Mesenchymal stem cell (in vitro differentiated cells and primary cell): ENCODE measurements around the gene IL23A.

Experiments used
- DNase-seq: peaks from one replicate; pipeline ENCODE4 v3.0.0-alpha.2; 2013
- H2AFZ ChIP-seq: one replicate; pipeline ENCODE4 v1.6.1; 2013; ENCODE audit warnings: low read depth, mild to moderate bottlenecking, control low read depth, inconsistent platforms, low read length, moderate library complexity
- H2AK5ac ChIP-seq: 2 replicates; pipeline ENCODE4 v1.6.1; 2013; ENCODE audit warnings: low read length, moderate library complexity, mild to moderate bottlenecking, inconsistent platforms; ENCODE audit not compliant: severe bottlenecking
- H2BK120ac ChIP-seq: one replicate; pipeline ENCODE4 v1.6.1; 2013; ENCODE audit warnings: low read depth, mild to moderate bottlenecking, inconsistent platforms, low read length, moderate library complexity
- H2BK12ac ChIP-seq, 2 experiments: one replicate each; pipeline ENCODE4 v1.6.1; 2013; ENCODE audit warnings: inconsistent platforms in 2 of 2, low read length in 2 of 2, mild to moderate bottlenecking in 2 of 2, moderate library complexity in 2 of 2, control low read depth in 1 of 2
- H2BK15ac ChIP-seq: one replicate; pipeline ENCODE4 v1.6.1; 2013; ENCODE audit warnings: mild to moderate bottlenecking, low read depth, inconsistent platforms; ENCODE audit not compliant: poor library complexity, severe bottlenecking
- H2BK5ac ChIP-seq: 2 replicates; pipeline ENCODE4 v1.6.1; 2013; ENCODE audit warnings: low read depth, mild to moderate bottlenecking, low read length, control low read depth, inconsistent platforms; ENCODE audit not compliant: poor library complexity, severe bottlenecking
- H3K14ac ChIP-seq, 2 experiments: one replicate each; pipeline ENCODE4 v1.6.1; 2013; ENCODE audit warnings: inconsistent platforms in 2 of 2, low read length in 2 of 2, control low read depth in 1 of 2, mild to moderate bottlenecking in 1 of 2, moderate library complexity in 1 of 2
- H3K18ac ChIP-seq, 2 experiments: one replicate each; pipeline ENCODE4 v1.6.1; 2013; ENCODE audit warnings: inconsistent platforms in 2 of 2, low read length in 2 of 2, control low read depth in 1 of 2, low read depth in 1 of 2, mild to moderate bottlenecking in 1 of 2
- H3K23ac ChIP-seq, 2 experiments: one replicate each; pipeline ENCODE4 v1.6.1; 2013; ENCODE audit warnings: inconsistent platforms in 2 of 2, low read length in 2 of 2, mild to moderate bottlenecking in 2 of 2, moderate library complexity in 2 of 2, control low read depth in 1 of 2
- H3K27ac ChIP-seq: 2 replicates; pipeline ENCODE4 v1.5.1; 2013; ENCODE audit warnings: mild to moderate bottlenecking, moderate library complexity, low read length, control low read depth, inconsistent platforms; ENCODE audit not compliant: poor library complexity, severe bottlenecking
- H3K27me3 ChIP-seq, 2 experiments: 2 replicates each; pipeline versions ENCODE4 v1.6.1 to v1.7.0; 2013; ENCODE audit warnings: low read length in 2 of 2, mild to moderate bottlenecking in 2 of 2, moderate library complexity in 2 of 2, control low read depth in 1 of 2, inconsistent platforms in 1 of 2; ENCODE audit not compliant: control insufficient read depth in 1 of 2, insufficient read depth in 1 of 2
- H3K36me3 ChIP-seq, 2 experiments: 2 replicates each; pipeline versions ENCODE4 v1.6.1 to v1.7.0; 2013; ENCODE audit warnings: low read length in 2 of 2, control low read depth in 1 of 2, inconsistent platforms in 1 of 2, low read depth in 1 of 2, mild to moderate bottlenecking in 1 of 2; ENCODE audit not compliant: insufficient read depth in 2 of 2, control insufficient read depth in 1 of 2
- H3K4ac ChIP-seq, 2 experiments: one replicate each; pipeline ENCODE4 v1.6.1; 2013; ENCODE audit warnings: inconsistent platforms in 2 of 2, low read length in 2 of 2, mild to moderate bottlenecking in 2 of 2, moderate library complexity in 2 of 2, control low read depth in 1 of 2, low read depth in 1 of 2
- H3K4me1 ChIP-seq: 2 replicates; pipeline ENCODE4 v1.6.1; 2013; ENCODE audit warnings: low read depth, low read length, control low read depth; ENCODE audit not compliant: control insufficient read depth, insufficient read depth
- H3K4me2 ChIP-seq: 2 replicates; pipeline ENCODE4 v1.6.1; 2013; ENCODE audit warnings: low read length, mild to moderate bottlenecking, inconsistent platforms; ENCODE audit not compliant: poor library complexity, severe bottlenecking
- H3K4me3 ChIP-seq, 2 experiments: 2 replicates each; pipeline versions ENCODE4 v1.5.1 to v1.7.0; 2013; ENCODE audit warnings: low read length in 2 of 2, mild to moderate bottlenecking in 2 of 2, control low read depth in 1 of 2, low read depth in 1 of 2; ENCODE audit not compliant: insufficient read depth in 1 of 2
- H3K79me1 ChIP-seq: replicated peaks from 2 replicates; pipeline ENCODE4 v1.6.1; 2013; ENCODE audit warnings: mild to moderate bottlenecking, control low read depth, low read length, inconsistent platforms; ENCODE audit not compliant: poor library complexity, severe bottlenecking
- H3K9ac ChIP-seq: 2 replicates; pipeline ENCODE4 v1.7.0; 2013; ENCODE audit warnings: mild to moderate bottlenecking, low read length, moderate library complexity
- H3K9me3 ChIP-seq: 2 replicates; pipeline ENCODE4 v1.7.0; 2013; ENCODE audit warnings: mild to moderate bottlenecking, low read length; ENCODE audit not compliant: control insufficient read depth
- H4K8ac ChIP-seq: one replicate; pipeline ENCODE4 v1.6.1; 2013; ENCODE audit warnings: inconsistent platforms, mild to moderate bottlenecking, low read length, moderate library complexity
- H4K91ac ChIP-seq: one replicate; pipeline ENCODE4 v1.6.1; 2013; ENCODE audit warnings: mild to moderate bottlenecking, low read length, inconsistent platforms
- WGBS: methylation state at CpG from one replicate; pipeline ENCODE4 v1.1.7; 2013; ENCODE audit warnings: mixed read lengths; 5-methylcytosine and 5-hydroxymethylcytosine counted together

The IL23A gene

DNA sequence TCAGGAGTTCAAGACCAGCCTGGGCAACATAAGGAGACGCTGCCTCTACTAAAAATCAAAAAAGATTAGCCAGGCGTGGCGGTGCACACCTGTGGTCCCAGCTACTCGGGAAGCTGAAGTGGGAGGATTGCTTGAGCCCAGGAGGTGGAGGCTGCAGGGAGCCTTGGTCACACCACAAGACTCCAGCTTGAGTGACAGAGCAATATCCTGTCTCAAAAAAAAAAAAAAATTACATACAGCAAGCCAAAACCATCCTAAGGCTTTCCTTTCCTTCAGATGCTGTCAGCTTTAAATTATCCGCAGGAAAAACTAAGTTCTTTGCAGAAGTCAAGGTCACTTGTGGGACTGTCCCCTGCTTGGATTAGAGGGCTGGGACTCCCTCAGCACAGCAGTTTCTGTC is 39.9 kb upstream of the IL23A start:
- H2BK120ac ChIP-seq = no peak overlapping the region
- no peak overlapping the region for H2BK15ac ChIP-seq
- H3K18ac ChIP-seq = no peak overlapping the region
- H3K79me1 ChIP-seq = peaks cover 6% of the 10 kb centered on the region
- WGBS = 93% methylated on average over 5 of the region's 5 CpGs
- H3K36me3 ChIP-seq = peaks cover 15 to 22% of the 10 kb centered on the region in 2 experiments
- H2BK12ac ChIP-seq = no peak overlapping the region
- H3K4me1 ChIP-seq = peaks cover 14% of the 10 kb centered on the region
- H3K9me3 ChIP-seq = no peaks in the 10 kb centered on the region
- no peak overlapping the region for H3K23ac ChIP-seq
- no peak overlapping the region for H3K27ac ChIP-seq
- H2AK5ac ChIP-seq = no peak overlapping the region
- no peak overlapping the region for H2BK5ac ChIP-seq
- H4K91ac ChIP-seq = no peak overlapping the region
- no peak overlapping the region for H2AFZ ChIP-seq
- H3K27me3 ChIP-seq = no peaks in the 10 kb centered on the region
- H3K4ac ChIP-seq = no peak overlapping the region
- peak overlapping the region; percentile 61 for H3K4me2 ChIP-seq
- DNase-seq = no peak
- peak overlapping the region; percentile 91 for H3K9ac ChIP-seq
- H3K4me3 ChIP-seq = peak overlapping the region in 1 of 2 experiments; percentile 95
- H4K8ac ChIP-seq = no peak overlapping the region
- no peak overlapping the region for H3K14ac ChIP-seq

DNA sequence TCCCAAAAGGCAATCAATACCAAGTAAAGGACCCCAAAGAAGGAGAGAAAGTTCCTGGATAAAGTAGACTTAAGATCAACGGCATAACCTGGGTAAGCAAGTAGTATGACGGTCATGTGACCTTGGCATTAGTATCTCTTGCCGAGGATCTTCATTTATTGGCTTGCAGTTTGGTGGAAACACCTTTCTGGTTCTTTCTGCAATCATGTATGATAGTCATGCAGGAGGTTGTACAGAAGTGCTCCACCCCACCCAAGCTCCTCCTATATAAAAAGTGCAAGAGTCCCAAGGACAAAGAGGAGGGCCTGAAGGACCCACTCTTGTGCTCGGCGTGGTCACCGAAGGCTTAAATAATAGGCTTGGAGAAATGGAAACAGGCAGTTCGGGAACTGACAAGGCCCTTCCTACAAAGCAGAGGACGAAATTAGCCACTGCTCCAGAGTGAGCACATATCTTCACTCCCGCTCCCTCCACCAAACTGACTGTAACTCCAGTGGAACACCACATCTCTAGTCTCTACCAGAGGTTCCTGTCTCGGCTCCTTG is 39.3 kb upstream of the IL23A start:
- WGBS = 10% methylated on average over 10 of the region's 10 CpGs
- peaks cover 7% of the 10 kb centered on the region for H3K79me1 ChIP-seq
- peak overlapping the region; percentile 90 to 95 for H3K4me3 ChIP-seq
- H3K23ac ChIP-seq = no peak overlapping the region
- no peak overlapping the region for H2BK5ac ChIP-seq
- H3K4ac ChIP-seq = peak overlapping the region in 1 of 2 experiments; percentile 86
- H3K18ac ChIP-seq = peak overlapping the region; percentile 72 to 96
- H2AK5ac ChIP-seq = no peak overlapping the region
- DNase-seq = no peak
- H3K14ac ChIP-seq = peak overlapping the region in 1 of 2 experiments; percentile 94
- H3K27me3 ChIP-seq = no peaks in the 10 kb centered on the region
- H3K27ac ChIP-seq = peak overlapping the region; percentile 91
- no peak overlapping the region for H2BK15ac ChIP-seq
- H3K36me3 ChIP-seq = peaks cover 15 to 24% of the 10 kb centered on the region in 2 experiments
- peak overlapping the region; percentile 61 for H3K4me2 ChIP-seq
- peaks cover 14% of the 10 kb centered on the region for H3K4me1 ChIP-seq
- H3K9me3 ChIP-seq = no peaks in the 10 kb centered on the region
- peak overlapping the region; percentile 91 for H3K9ac ChIP-seq
- H2AFZ ChIP-seq = no peak overlapping the region
- peak overlapping the region; percentile 94 for H4K91ac ChIP-seq
- no peak overlapping the region for H2BK120ac ChIP-seq
- H2BK12ac ChIP-seq = no peak overlapping the region
- H4K8ac ChIP-seq = no peak overlapping the region

DNA sequence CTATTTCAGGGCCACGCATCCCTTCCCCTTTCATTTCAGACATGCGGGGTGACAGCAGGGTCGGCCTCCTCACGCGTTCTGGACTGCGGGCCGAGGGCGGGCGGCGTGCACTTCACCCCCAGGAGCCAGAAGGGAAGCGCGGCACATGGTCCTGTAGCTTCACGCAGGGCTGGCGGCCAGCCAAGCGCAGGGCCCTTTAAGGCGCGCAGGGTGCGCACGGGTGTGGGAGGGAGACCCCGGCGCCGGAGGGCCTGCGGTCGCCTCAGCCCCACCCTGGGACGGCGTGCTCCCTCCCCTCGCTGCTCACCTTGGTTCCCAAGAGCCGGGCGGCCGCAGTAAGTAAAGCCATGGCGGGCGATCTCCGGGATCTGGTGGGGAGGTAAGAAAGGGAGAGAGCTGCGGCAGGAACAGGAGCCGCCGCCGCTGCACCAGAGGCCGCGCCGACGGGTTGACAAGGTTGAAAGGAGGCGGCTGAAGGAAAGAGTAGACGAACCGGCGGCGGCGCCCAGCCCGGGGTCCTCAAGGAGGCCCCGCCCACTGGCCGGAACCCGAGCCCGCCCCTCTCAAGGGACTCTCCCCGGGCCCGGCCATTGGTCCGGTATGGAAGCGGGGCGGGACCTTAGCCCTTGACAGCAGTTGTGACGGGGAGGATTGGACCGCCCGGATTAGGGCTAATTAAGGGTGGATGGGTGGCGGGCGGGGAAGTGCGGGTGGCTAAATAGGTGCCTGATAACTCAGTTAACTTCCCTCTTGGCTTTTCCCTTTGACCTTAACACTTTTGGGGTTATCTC is 38.6 kb upstream of the IL23A start, which contains the start of gene CS:
CS (minus strand) TSS at position 478 of the 791 bp plus-strand sequence; CDS start at position 349, 129 bp downstream.
- Histone ChIP-seq H3K4me1 (peaks cover 14% of the 10 kb centered on the region), H3K9ac (peak within 1 kb of the TSS; percentile 91), H2AK5ac (peak within 1 kb of the TSS; percentile 58), H3K4ac (peak within 1 kb of the TSS; percentile 81 to 86), H3K14ac (peak within 1 kb of the TSS in 1 of 2 experiments; percentile 94), H2BK120ac (peak within 1 kb of the TSS; percentile 80), H3K27ac (peak within 1 kb of the TSS; percentile 91), H3K79me1 (peaks cover 7% of the 10 kb centered on the region), H2AFZ (peak within 1 kb of the TSS; percentile 76), H4K91ac (peak within 1 kb of the TSS; percentile 94), H3K27me3 (no peaks in the 10 kb centered on the region), H3K23ac (peak within 1 kb of the TSS in 1 of 2 experiments; percentile 61), H3K18ac (peak within 1 kb of the TSS; percentile 88 to 96), H3K36me3 (peaks cover 12 to 28% of the 10 kb centered on the region in 2 experiments), H2BK15ac (peak within 1 kb of the TSS; percentile 57), H3K9me3 (no peaks in the 10 kb centered on the region), H4K8ac (peak within 1 kb of the TSS; percentile 96), H3K4me2 (peak within 1 kb of the TSS; percentile 67), H2BK12ac (no peak within 1 kb of the TSS), H3K4me3 (peak within 1 kb of the TSS; percentile 90 to 95), H2BK5ac (no peak within 1 kb of the TSS)
- DNase-seq = peak; percentile 98
- WGBS = under 1% methylated on average over 63 of the region's 63 CpGs
